ENCODE data around the gene ACSBG1.
A peak's percentile ranks its signal among the peaks of the same experiment; 100 is the strongest.

Gene ACSBG1

DNA sequence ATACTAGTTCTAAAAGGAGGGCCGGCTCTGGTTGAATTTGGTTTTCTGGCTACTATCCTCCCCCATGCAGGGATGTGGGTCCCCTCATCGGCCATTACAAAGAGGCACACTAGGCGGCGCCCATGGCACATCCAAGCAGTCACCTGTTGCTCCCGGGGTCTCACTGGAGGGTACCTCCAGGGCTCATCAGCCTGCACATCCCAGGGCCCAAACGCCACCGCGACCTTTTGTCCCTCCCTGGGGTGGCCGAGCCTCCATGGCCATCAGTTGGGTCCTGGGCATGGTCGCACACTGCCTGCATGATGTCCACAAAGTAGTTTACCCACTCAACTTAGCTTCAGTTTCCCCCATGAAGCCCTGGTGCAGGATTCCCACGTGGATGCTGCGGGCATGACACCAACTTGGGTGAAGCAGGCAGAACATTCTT is 56.9 kb downstream of the ACSBG1 start:
- H3K4me3 ChIP-seq (ENCODE audit: low read length in 2 of 2), result no peak overlapping the region
- no peak overlapping the region for H3K14ac ChIP-seq (ENCODE audit: low read length)
- H3K4me2 ChIP-seq (ENCODE audit: insufficient read depth, low read length, poor library complexity, severe bottlenecking), result no peak overlapping the region
- WGBS, 2 donors (ENCODE audit: extremely low coverage in 2 of 2, insufficient read length in 2 of 2, insufficient replicate concordance in 1 of 2), result no CpG with 5 or more reads among the region's 12 CpGs
- no peak overlapping the region for H2AFZ ChIP-seq (ENCODE audit: low read length)
- no peak overlapping the region for H2BK5ac ChIP-seq (ENCODE audit: low read length)
- H4K91ac ChIP-seq (ENCODE audit: low read depth, low read length, poor library complexity), result no peak overlapping the region
- H2BK15ac ChIP-seq (ENCODE audit: low read length), result no peak overlapping the region
- H2BK120ac ChIP-seq (ENCODE audit: low read depth, low read length), result no peak overlapping the region
- no peaks in the 10 kb centered on the region for H3K27me3 ChIP-seq (ENCODE audit: control insufficient read depth in 3 of 3, insufficient read depth in 3 of 3, low read depth in 1 of 3, low read length in 3 of 3)
- peaks cover 0 to 3% of the 10 kb centered on the region in 2 donors for H3K36me3 ChIP-seq (replicated peaks in 1 of 2; ENCODE audit: control insufficient read depth in 2 of 2, insufficient read depth in 2 of 2, low read length in 2 of 2)
- H3K4ac ChIP-seq (ENCODE audit: low read length), result no peak overlapping the region
- no peak overlapping the region for H3K9ac ChIP-seq (ENCODE audit: low read depth, low read length, poor library complexity)
- no peak overlapping the region for H2BK12ac ChIP-seq (ENCODE audit: low read length)
- peaks cover 2% of the 10 kb centered on the region for H3K79me1 ChIP-seq (ENCODE audit: low read depth, low read length)
- no peaks in the 10 kb centered on the region for H3K9me3 ChIP-seq (replicated peaks in 1 of 2; ENCODE audit: control insufficient read depth in 2 of 2, insufficient read depth in 1 of 2, low read depth in 1 of 2, low read length in 2 of 2)
- no peaks in the 10 kb centered on the region for H3K4me1 ChIP-seq (ENCODE audit: control insufficient read depth in 2 of 2, insufficient read depth in 1 of 2, low read depth in 1 of 2, low read length in 2 of 2)
- peak; percentile 39 for DNase-seq (ENCODE audit: low spot score)
- H3K18ac ChIP-seq (ENCODE audit: low read length), result no peak overlapping the region
- H3K27ac ChIP-seq (replicated peaks; ENCODE audit: low read length), result no peak overlapping the region
- H4K8ac ChIP-seq (ENCODE audit: low read depth, low read length), result no peak overlapping the region
- no peak overlapping the region for H2AK5ac ChIP-seq (ENCODE audit: low read depth, low read length)
- no peak overlapping the region for H3K23ac ChIP-seq (ENCODE audit: low read depth, low read length, poor library complexity)

DNA sequence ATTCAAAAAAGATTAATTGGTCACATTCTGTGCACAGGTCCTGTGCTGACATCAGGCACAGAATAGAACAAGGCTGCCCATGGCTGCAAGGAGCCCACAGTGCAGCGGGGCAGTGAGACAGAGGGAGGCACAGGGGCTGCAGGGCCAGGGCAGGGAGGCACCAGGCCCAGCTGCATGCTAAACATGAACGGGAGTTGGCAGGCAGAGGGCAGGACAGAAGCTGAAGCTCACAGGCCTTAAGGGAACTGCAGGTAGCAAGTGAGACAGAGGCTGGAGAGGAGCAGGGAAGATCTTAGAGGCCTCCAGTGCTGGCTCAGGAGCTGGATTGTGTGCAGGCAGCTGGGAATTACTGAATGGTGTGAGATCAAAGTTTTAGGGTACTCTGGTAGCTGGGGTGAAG is 59.0 kb downstream of the ACSBG1 start:
- WGBS, 2 donors (ENCODE audit: extremely low coverage in 2 of 2, insufficient read length in 2 of 2, insufficient replicate concordance in 1 of 2), result no CpG with 5 or more reads among the region's 2 CpGs
- DNase-seq (ENCODE audit: low spot score), result no peak
- peaks cover under 1% of the 10 kb centered on the region for H3K79me1 ChIP-seq (ENCODE audit: low read depth, low read length)
- no peak overlapping the region for H2BK120ac ChIP-seq (ENCODE audit: low read depth, low read length)
- H3K9me3 ChIP-seq (replicated peaks in 1 of 2; ENCODE audit: control insufficient read depth in 2 of 2, insufficient read depth in 1 of 2, low read depth in 1 of 2, low read length in 2 of 2), result peaks cover 0 to 4% of the 10 kb centered on the region in 2 donors
- H3K4me1 ChIP-seq (ENCODE audit: control insufficient read depth in 2 of 2, insufficient read depth in 1 of 2, low read depth in 1 of 2, low read length in 2 of 2), result no peaks in the 10 kb centered on the region
- peak overlapping the region; percentile 26 for H2AFZ ChIP-seq (ENCODE audit: low read length)
- no peaks in the 10 kb centered on the region for H3K27me3 ChIP-seq (ENCODE audit: control insufficient read depth in 3 of 3, insufficient read depth in 3 of 3, low read depth in 1 of 3, low read length in 3 of 3)
- no peak overlapping the region for H3K18ac ChIP-seq (ENCODE audit: low read length)
- no peak overlapping the region for H3K9ac ChIP-seq (ENCODE audit: low read depth, low read length, poor library complexity)
- H2BK12ac ChIP-seq (ENCODE audit: low read length), result no peak overlapping the region
- no peak overlapping the region for H3K4me2 ChIP-seq (ENCODE audit: insufficient read depth, low read length, poor library complexity, severe bottlenecking)
- H3K4me3 ChIP-seq (ENCODE audit: low read length in 2 of 2), result peak overlapping the region in 1 of 2 donors; percentile 29
- no peak overlapping the region for H3K4ac ChIP-seq (ENCODE audit: low read length)
- no peak overlapping the region for H2BK15ac ChIP-seq (ENCODE audit: low read length)
- H3K14ac ChIP-seq (ENCODE audit: low read length), result no peak overlapping the region
- no peak overlapping the region for H4K8ac ChIP-seq (ENCODE audit: low read depth, low read length)
- no peak overlapping the region for H2AK5ac ChIP-seq (ENCODE audit: low read depth, low read length)
- H2BK5ac ChIP-seq (ENCODE audit: low read length), result no peak overlapping the region
- H3K27ac ChIP-seq (replicated peaks; ENCODE audit: low read length), result no peak overlapping the region
- H3K23ac ChIP-seq (ENCODE audit: low read depth, low read length, poor library complexity), result no peak overlapping the region
- H3K36me3 ChIP-seq (replicated peaks in 1 of 2; ENCODE audit: control insufficient read depth in 2 of 2, insufficient read depth in 2 of 2, low read length in 2 of 2), result peaks cover 0 to 24% of the 10 kb centered on the region in 2 donors
- H4K91ac ChIP-seq (ENCODE audit: low read depth, low read length, poor library complexity), result no peak overlapping the region

DNA sequence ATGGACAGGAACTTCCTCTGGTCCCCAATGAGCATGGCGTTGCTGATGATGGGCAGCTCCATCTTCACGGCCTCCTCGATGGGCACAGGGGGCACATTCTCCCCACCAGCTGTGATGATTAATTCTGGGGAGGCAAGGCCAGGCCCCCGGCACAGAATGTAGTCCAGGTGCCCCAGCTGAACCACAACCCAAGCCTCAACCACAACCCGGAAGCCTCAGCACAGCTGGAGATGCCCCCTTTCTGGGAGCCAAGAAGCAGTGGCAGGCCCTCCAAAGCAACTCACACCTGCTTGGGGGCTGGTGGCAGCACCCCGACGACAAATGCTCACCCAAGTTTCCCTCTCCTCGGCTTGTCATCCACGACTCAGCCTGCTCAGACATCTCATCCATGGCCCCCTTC is 60.0 kb downstream of the ACSBG1 start:
- Histone ChIP-seq H2AK5ac (ENCODE audit: low read depth, low read length) (no peak overlapping the region), H3K14ac (ENCODE audit: low read length) (no peak overlapping the region), H3K4me3 (ENCODE audit: low read length in 2 of 2) (no peak overlapping the region), H3K4ac (ENCODE audit: low read length) (no peak overlapping the region), H3K27me3 (ENCODE audit: control insufficient read depth in 3 of 3, insufficient read depth in 3 of 3, low read depth in 1 of 3, low read length in 3 of 3) (no peaks in the 10 kb centered on the region), H4K91ac (ENCODE audit: low read depth, low read length, poor library complexity) (no peak overlapping the region), H2BK120ac (ENCODE audit: low read depth, low read length) (no peak overlapping the region), H3K4me2 (ENCODE audit: insufficient read depth, low read length, poor library complexity, severe bottlenecking) (no peak overlapping the region), H2BK12ac (ENCODE audit: low read length) (no peak overlapping the region), H3K4me1 (ENCODE audit: control insufficient read depth in 2 of 2, insufficient read depth in 1 of 2, low read depth in 1 of 2, low read length in 2 of 2) (no peaks in the 10 kb centered on the region), H3K79me1 (ENCODE audit: low read depth, low read length) (no peaks in the 10 kb centered on the region), H3K9ac (ENCODE audit: low read depth, low read length, poor library complexity) (no peak overlapping the region), H3K18ac (ENCODE audit: low read length) (no peak overlapping the region), H3K23ac (ENCODE audit: low read depth, low read length, poor library complexity) (no peak overlapping the region), H3K27ac (replicated peaks; ENCODE audit: low read length) (no peak overlapping the region), H2AFZ (ENCODE audit: low read length) (no peak overlapping the region), H3K36me3 (replicated peaks in 1 of 2; ENCODE audit: control insufficient read depth in 2 of 2, insufficient read depth in 2 of 2, low read length in 2 of 2) (peaks cover 0 to 33% of the 10 kb centered on the region in 2 donors), H2BK15ac (ENCODE audit: low read length) (no peak overlapping the region), H3K9me3 (replicated peaks in 1 of 2; ENCODE audit: control insufficient read depth in 2 of 2, insufficient read depth in 1 of 2, low read depth in 1 of 2, low read length in 2 of 2) (peaks cover 0 to 4% of the 10 kb centered on the region in 2 donors), H2BK5ac (ENCODE audit: low read length) (no peak overlapping the region), H4K8ac (ENCODE audit: low read depth, low read length) (no peak overlapping the region)
- WGBS, 2 donors (ENCODE audit: extremely low coverage in 2 of 2, insufficient read length in 2 of 2, insufficient replicate concordance in 1 of 2), result no CpG with 5 or more reads among the region's 9 CpGs
- DNase-seq (ENCODE audit: low spot score), result no peak

DNA sequence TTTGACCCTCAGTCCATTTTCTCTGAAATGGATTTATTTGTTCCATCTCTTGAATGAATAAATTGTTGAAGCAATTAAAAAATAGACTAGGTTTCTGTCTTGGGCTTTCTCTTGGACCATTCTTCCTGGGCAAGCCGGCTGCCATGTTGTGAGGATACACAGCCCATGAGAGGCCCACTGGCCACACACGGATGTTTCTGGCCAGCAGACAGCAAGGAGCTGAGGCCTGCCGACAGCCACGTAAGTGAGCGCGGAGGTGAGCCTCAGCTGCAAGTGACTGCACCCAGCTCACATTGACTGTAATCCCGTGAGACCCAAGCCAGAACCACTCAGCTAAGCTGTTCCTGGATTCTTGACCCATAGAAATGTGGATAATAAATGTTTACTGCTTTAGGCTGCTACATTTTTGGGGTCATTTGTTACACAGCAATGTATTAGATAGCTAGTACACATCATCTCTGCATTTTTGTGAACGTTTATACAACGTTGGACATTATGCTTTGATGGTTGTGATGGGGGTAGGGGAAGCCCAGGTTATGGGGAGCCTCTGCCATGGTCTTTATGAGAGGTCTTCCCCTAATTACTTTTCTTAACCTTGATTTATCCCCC is 62.4 kb downstream of the ACSBG1 start:
- Histone ChIP-seq H4K8ac (ENCODE audit: low read depth, low read length) (no peak overlapping the region), H4K91ac (ENCODE audit: low read depth, low read length, poor library complexity) (no peak overlapping the region), H3K4me3 (ENCODE audit: low read length in 2 of 2) (no peak overlapping the region), H2AFZ (ENCODE audit: low read length) (no peak overlapping the region), H2BK120ac (ENCODE audit: low read depth, low read length) (no peak overlapping the region), H3K14ac (ENCODE audit: low read length) (no peak overlapping the region), H3K23ac (ENCODE audit: low read depth, low read length, poor library complexity) (no peak overlapping the region), H3K4me1 (ENCODE audit: control insufficient read depth in 2 of 2, insufficient read depth in 1 of 2, low read depth in 1 of 2, low read length in 2 of 2) (no peaks in the 10 kb centered on the region), H3K4me2 (ENCODE audit: insufficient read depth, low read length, poor library complexity, severe bottlenecking) (no peak overlapping the region), H3K79me1 (ENCODE audit: low read depth, low read length) (no peaks in the 10 kb centered on the region), H2BK5ac (ENCODE audit: low read length) (no peak overlapping the region), H2BK15ac (ENCODE audit: low read length) (no peak overlapping the region), H3K36me3 (replicated peaks in 1 of 2; ENCODE audit: control insufficient read depth in 2 of 2, insufficient read depth in 2 of 2, low read length in 2 of 2) (peaks cover 0 to 56% of the 10 kb centered on the region in 2 donors), H3K9me3 (replicated peaks in 1 of 2; ENCODE audit: control insufficient read depth in 2 of 2, insufficient read depth in 1 of 2, low read depth in 1 of 2, low read length in 2 of 2) (peaks cover 0 to 4% of the 10 kb centered on the region in 2 donors), H2BK12ac (ENCODE audit: low read length) (no peak overlapping the region), H3K27ac (replicated peaks; ENCODE audit: low read length) (no peak overlapping the region), H3K9ac (ENCODE audit: low read depth, low read length, poor library complexity) (no peak overlapping the region), H3K27me3 (ENCODE audit: control insufficient read depth in 3 of 3, insufficient read depth in 3 of 3, low read depth in 1 of 3, low read length in 3 of 3) (no peaks in the 10 kb centered on the region), H3K4ac (ENCODE audit: low read length) (no peak overlapping the region), H3K18ac (ENCODE audit: low read length) (no peak overlapping the region), H2AK5ac (ENCODE audit: low read depth, low read length) (no peak overlapping the region)
- no peak for DNase-seq (ENCODE audit: low spot score)
- WGBS, 2 donors (ENCODE audit: extremely low coverage in 2 of 2, insufficient read length in 2 of 2, insufficient replicate concordance in 1 of 2), result no CpG with 5 or more reads among the region's 9 CpGs

Measured in neuronal stem cell (in vitro differentiated cells).